ENCODE results near the gene AQP6.

- TF ChIP-seq RARB (CRISPR knock-in tag; IDR thresholded peaks at IDR 0.05) (no peak), ZNF70 (CRISPR knock-in tag; IDR thresholded peaks at IDR 0.05) (no peak), TOX (CRISPR knock-in tag; IDR thresholded peaks at IDR 0.05; ENCODE audit: borderline replicate concordance) (no peak), CSRNP3 (CRISPR knock-in tag; IDR thresholded peaks at IDR 0.05) (no peak), PATZ1 (CRISPR knock-in tag; IDR thresholded peaks at IDR 0.05; ENCODE audit: borderline replicate concordance) (no peak), ZNF8 (CRISPR knock-in tag; IDR thresholded peaks at IDR 0.05) (no peak), ZFP30 (CRISPR knock-in tag; IDR thresholded peaks at IDR 0.05) (no peak), SNAI2 (CRISPR knock-in tag; IDR thresholded peaks at IDR 0.05) (no peak), BACH2 (CRISPR knock-in tag; IDR thresholded peaks at IDR 0.05; ENCODE audit: borderline replicate concordance) (no peak), ESRRG (CRISPR knock-in tag; IDR thresholded peaks at IDR 0.05) (no peak), POU6F1 (CRISPR knock-in tag; IDR thresholded peaks at IDR 0.05; ENCODE audit: borderline replicate concordance, low read depth) (no peak)
Measured at GRCh38 chr12:49948866-49949845, 23.6 kb upstream of the AQP6 start.
